ENCODE results near the gene CD8B.

Gene CD8B

DNA sequence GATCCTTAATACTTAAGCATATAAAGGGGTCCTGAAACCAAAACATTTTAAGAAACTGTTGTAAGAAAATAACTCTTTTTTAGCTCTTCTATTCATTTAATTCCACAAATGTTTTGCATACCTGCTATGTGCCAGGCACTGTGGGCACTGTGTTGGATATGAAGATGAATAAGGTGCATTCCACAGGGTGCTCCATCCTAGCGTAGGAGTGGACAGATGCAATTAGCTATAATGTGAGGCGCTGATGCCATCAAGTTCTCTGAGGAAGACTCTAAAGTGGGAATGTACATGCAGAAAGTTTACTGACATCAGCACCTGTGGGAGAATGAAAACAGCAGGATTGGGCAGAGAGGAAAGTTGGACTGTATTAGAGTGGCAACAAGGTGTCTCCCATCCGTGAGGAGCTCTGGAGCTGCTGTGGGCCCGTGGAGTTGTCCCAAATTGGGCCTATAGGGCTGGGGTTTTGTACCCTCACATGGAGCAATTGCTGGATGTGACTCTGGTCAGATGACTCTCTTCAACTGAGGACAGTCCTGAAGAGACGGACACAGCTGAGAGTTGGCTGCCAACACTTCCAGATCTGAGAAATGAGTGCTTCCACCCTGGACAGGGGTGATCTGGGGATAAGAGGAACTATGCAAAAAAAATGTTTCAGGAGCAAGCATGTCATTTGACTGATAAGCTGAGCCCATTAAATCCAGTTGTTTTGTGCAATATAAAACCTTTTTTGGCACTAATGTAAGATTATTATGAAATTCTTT, 93.3 kb downstream of the CD8B start:
- DNase-seq, result no peak
